Activated naive CD8-positive, alpha-beta T cell treated with anti-CD3 and anti-CD28 coated beads, Interleukin-2, amount 50 U/mL, for 24 hours (primary cell): ENCODE data around the gene GPR65.
A peak's percentile ranks its signal among the peaks of the same experiment; 100 is the strongest.

Experiments
- ATAC-seq: fragments of 150-1000 bp; cut with Tn5 transposase; one replicate; pipeline ENCODE4 v1.10.0; 2021
- DNase-seq: peaks from one replicate; pipeline ENCODE4 v3.0.0; 2021
- H3K27ac Mint-ChIP-seq: one replicate; pipeline ENCODE4 v1.8.0; 2021; ENCODE audit warnings: mild to moderate bottlenecking, mixed read lengths
- H3K27me3 Mint-ChIP-seq: one replicate; pipeline ENCODE4 v1.8.0; 2021; ENCODE audit warnings: mixed read lengths
- H3K36me3 Mint-ChIP-seq: one replicate; pipeline ENCODE4 v1.8.0; 2021; ENCODE audit warnings: low read depth, mixed read lengths
- H3K4me1 Mint-ChIP-seq: one replicate; pipeline ENCODE4 v1.8.0; 2021; ENCODE audit warnings: mixed read lengths
- H3K4me3 Mint-ChIP-seq: one replicate; pipeline ENCODE4 v1.8.0; 2021; ENCODE audit warnings: mild to moderate bottlenecking, moderate library complexity, mixed read lengths
- H3K9me3 Mint-ChIP-seq: one replicate; pipeline ENCODE4 v1.8.0; 2021; ENCODE audit warnings: mixed read lengths

GPR65 gene

GRCh38 chr14:88040146-88040545, 35.2 kb downstream of the GPR65 start:
- Mint-ChIP-seq H3K36me3 (no peaks in the 10 kb centered on the region), H3K4me3 (no peak overlapping the region), H3K9me3 (no peaks in the 10 kb centered on the region), H3K27ac (no peak overlapping the region), H3K4me1 (peaks cover 18% of the 10 kb centered on the region), H3K27me3 (no peaks in the 10 kb centered on the region)
- ATAC-seq (no peak), DNase-seq (no peak)

- ATAC-seq = no peak
- Mint-ChIP-seq H3K9me3 (no peaks in the 10 kb centered on the region), H3K27ac (no peak overlapping the region), H3K27me3 (no peaks in the 10 kb centered on the region), H3K36me3 (peaks cover 2% of the 10 kb centered on the region), H3K4me1 (peaks cover 16% of the 10 kb centered on the region), H3K4me3 (no peak overlapping the region)
- DNase-seq = no peak
These were observed 38.9 kb downstream of the GPR65 start for GRCh38 chr14:88043529-88044443.

- no peak for DNase-seq
- Mint-ChIP-seq H3K27me3 (no peaks in the 10 kb centered on the region), H3K4me1 (peaks cover 16% of the 10 kb centered on the region), H3K4me3 (no peak overlapping the region), H3K9me3 (no peaks in the 10 kb centered on the region), H3K36me3 (peaks cover 2% of the 10 kb centered on the region), H3K27ac (no peak overlapping the region)
- ATAC-seq = no peak
These were observed 39.5 kb downstream of the GPR65 start for GRCh38 chr14:88044444-88044758.

- Mint-ChIP-seq H3K36me3 (peaks cover 2% of the 10 kb centered on the region), H3K27me3 (no peaks in the 10 kb centered on the region), H3K9me3 (no peaks in the 10 kb centered on the region), H3K27ac (peak overlapping the region; percentile 70), H3K4me3 (no peak overlapping the region), H3K4me1 (peaks cover 16% of the 10 kb centered on the region)
- ATAC-seq (peak; percentile 91), DNase-seq (no peak)
These were observed 40.0 kb downstream of the GPR65 start for GRCh38 chr14:88044776-88045446.

- H3K9me3 Mint-ChIP-seq = no peaks in the 10 kb centered on the region
- H3K27me3 Mint-ChIP-seq = no peaks in the 10 kb centered on the region
- H3K27ac Mint-ChIP-seq = no peak overlapping the region
- ATAC-seq = no peak
- no peak overlapping the region for H3K4me3 Mint-ChIP-seq
- peaks cover 2% of the 10 kb centered on the region for H3K36me3 Mint-ChIP-seq
- peaks cover 19% of the 10 kb centered on the region for H3K4me1 Mint-ChIP-seq
- DNase-seq = no peak
These were observed 40.8 kb downstream of the GPR65 start for GRCh38 chr14:88045705-88046104.

- no peak overlapping the region for H3K27ac Mint-ChIP-seq
- ATAC-seq = no peak
- H3K27me3 Mint-ChIP-seq = no peaks in the 10 kb centered on the region
- peaks cover 19% of the 10 kb centered on the region for H3K4me1 Mint-ChIP-seq
- peaks cover 3% of the 10 kb centered on the region for H3K9me3 Mint-ChIP-seq
- no peak overlapping the region for H3K4me3 Mint-ChIP-seq
- DNase-seq = no peak
- peaks cover 4% of the 10 kb centered on the region for H3K36me3 Mint-ChIP-seq
These were observed 43.4 kb downstream of the GPR65 start for GRCh38 chr14:88048351-88048750.

- Mint-ChIP-seq H3K27me3 (no peaks in the 10 kb centered on the region), H3K4me3 (no peak overlapping the region), H3K4me1 (peaks cover 16% of the 10 kb centered on the region), H3K36me3 (peaks cover 4% of the 10 kb centered on the region), H3K27ac (no peak overlapping the region), H3K9me3 (peaks cover 3% of the 10 kb centered on the region)
- DNase-seq (no peak), ATAC-seq (no peak)
These were observed 44.3 kb downstream of the GPR65 start for GRCh38 chr14:88049266-88049665.

- H3K4me3 Mint-ChIP-seq = no peak overlapping the region
- peaks cover 10% of the 10 kb centered on the region for H3K4me1 Mint-ChIP-seq
- ATAC-seq (no peak), DNase-seq (no peak)
- no peaks in the 10 kb centered on the region for H3K27me3 Mint-ChIP-seq
- no peak overlapping the region for H3K27ac Mint-ChIP-seq
- H3K9me3 Mint-ChIP-seq = peaks cover 3% of the 10 kb centered on the region
- peaks cover 4% of the 10 kb centered on the region for H3K36me3 Mint-ChIP-seq
These were observed 45.0 kb downstream of the GPR65 start for GRCh38 chr14:88049936-88050335.

GRCh38 chr14:88060576-88060975, 55.6 kb downstream of the GPR65 start:
- ATAC-seq (no peak), DNase-seq (no peak)
- H3K27ac Mint-ChIP-seq = no peak overlapping the region
- H3K36me3 Mint-ChIP-seq = no peaks in the 10 kb centered on the region
- H3K27me3 Mint-ChIP-seq = no peaks in the 10 kb centered on the region
- no peak overlapping the region for H3K4me3 Mint-ChIP-seq
- peaks cover 3% of the 10 kb centered on the region for H3K4me1 Mint-ChIP-seq
- H3K9me3 Mint-ChIP-seq = peaks cover 4% of the 10 kb centered on the region

GRCh38 chr14:88063811-88064210, 58.9 kb downstream of the GPR65 start:
- Mint-ChIP-seq H3K27me3 (no peaks in the 10 kb centered on the region), H3K27ac (no peak overlapping the region), H3K4me1 (peaks cover 3% of the 10 kb centered on the region), H3K36me3 (no peaks in the 10 kb centered on the region), H3K9me3 (peaks cover 4% of the 10 kb centered on the region), H3K4me3 (no peak overlapping the region)
- ATAC-seq = no peak
- no peak for DNase-seq
